Measurements from ENCODE around the gene MPST.

DNA sequence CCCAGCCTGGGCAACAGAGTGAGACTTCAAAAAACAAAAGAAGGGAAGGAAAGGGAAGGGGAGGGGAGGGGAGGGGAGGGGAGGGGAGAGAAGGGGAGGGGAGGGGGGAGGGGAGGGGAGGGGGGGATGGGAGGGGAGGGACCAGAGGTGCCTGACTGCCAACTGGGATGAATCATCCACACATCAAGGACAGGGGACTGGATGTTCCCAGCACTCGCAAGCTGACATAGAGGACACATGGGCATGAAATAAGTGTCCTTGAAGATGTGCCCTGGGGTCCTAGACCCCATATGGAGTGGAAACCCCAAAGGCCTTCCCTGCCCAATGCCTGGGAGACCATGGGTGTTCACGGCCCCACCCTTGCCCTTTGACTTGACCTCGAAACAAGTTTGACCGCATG, 20.1 kb upstream of the MPST start:
- TF ChIP-seq, protein P1, sequence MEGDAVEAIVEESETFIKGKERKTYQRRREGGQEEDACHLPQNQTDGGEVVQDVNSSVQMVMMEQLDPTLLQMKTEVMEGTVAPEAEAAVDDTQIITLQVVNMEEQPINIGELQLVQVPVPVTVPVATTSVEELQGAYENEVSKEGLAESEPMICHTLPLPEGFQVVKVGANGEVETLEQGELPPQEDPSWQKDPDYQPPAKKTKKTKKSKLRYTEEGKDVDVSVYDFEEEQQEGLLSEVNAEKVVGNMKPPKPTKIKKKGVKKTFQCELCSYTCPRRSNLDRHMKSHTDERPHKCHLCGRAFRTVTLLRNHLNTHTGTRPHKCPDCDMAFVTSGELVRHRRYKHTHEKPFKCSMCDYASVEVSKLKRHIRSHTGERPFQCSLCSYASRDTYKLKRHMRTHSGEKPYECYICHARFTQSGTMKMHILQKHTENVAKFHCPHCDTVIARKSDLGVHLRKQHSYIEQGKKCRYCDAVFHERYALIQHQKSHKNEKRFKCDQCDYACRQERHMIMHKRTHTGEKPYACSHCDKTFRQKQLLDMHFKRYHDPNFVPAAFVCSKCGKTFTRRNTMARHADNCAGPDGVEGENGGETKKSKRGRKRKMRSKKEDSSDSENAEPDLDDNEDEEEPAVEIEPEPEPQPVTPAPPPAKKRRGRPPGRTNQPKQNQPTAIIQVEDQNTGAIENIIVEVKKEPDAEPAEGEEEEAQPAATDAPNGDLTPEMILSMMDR (IDR thresholded peaks at IDR 0.05) = no peak
- no peak for TF ChIP-seq SIN3A (IDR thresholded peaks at IDR 0.05; ENCODE audit: borderline replicate concordance, insufficient read depth, low read depth, low read length)
- no peak for TF ChIP-seq POLR2AphosphoS5 (IDR thresholded peaks at IDR 0.05; ENCODE audit: low read depth, low read length)
- TF ChIP-seq, protein P2, sequence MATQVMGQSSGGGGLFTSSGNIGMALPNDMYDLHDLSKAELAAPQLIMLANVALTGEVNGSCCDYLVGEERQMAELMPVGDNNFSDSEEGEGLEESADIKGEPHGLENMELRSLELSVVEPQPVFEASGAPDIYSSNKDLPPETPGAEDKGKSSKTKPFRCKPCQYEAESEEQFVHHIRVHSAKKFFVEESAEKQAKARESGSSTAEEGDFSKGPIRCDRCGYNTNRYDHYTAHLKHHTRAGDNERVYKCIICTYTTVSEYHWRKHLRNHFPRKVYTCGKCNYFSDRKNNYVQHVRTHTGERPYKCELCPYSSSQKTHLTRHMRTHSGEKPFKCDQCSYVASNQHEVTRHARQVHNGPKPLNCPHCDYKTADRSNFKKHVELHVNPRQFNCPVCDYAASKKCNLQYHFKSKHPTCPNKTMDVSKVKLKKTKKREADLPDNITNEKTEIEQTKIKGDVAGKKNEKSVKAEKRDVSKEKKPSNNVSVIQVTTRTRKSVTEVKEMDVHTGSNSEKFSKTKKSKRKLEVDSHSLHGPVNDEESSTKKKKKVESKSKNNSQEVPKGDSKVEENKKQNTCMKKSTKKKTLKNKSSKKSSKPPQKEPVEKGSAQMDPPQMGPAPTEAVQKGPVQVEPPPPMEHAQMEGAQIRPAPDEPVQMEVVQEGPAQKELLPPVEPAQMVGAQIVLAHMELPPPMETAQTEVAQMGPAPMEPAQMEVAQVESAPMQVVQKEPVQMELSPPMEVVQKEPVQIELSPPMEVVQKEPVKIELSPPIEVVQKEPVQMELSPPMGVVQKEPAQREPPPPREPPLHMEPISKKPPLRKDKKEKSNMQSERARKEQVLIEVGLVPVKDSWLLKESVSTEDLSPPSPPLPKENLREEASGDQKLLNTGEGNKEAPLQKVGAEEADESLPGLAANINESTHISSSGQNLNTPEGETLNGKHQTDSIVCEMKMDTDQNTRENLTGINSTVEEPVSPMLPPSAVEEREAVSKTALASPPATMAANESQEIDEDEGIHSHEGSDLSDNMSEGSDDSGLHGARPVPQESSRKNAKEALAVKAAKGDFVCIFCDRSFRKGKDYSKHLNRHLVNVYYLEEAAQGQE (IDR thresholded peaks at IDR 0.05; ENCODE audit: insufficient read depth in 1 of 2, low read depth in 2 of 2, low read length in 1 of 2) = no peak

Measured in Panc1 (cell line).